CD14-positive monocyte (primary cell): ENCODE data around the gene KSR1. TPM values are rescaled to one million over a fixed set of nuclear protein-coding genes. Genes with fewer than 3 reads are reported as not detected.

Experiments used
- DNase-seq, 3 donors: peaks; one replicate each; pipeline ENCODE4 v3.0.0-alpha.2; 2011 to 2022
- H2AFZ ChIP-seq: 2 replicates; pipeline ENCODE4 v1.6.0; 2012; ENCODE audit warnings: mild to moderate bottlenecking, low read depth, low read length, inconsistent platforms; ENCODE audit not compliant: insufficient read depth, poor library complexity, severe bottlenecking
- H3K27ac ChIP-seq, 2 donors: 1 replicate in 1 of 2; 2 replicates in 1 of 2; pipeline ENCODE4 v1.5.1; 2012 to 2013; ENCODE audit warnings: low read length in 2 of 2, control low read depth in 1 of 2, inconsistent platforms in 1 of 2, low read depth in 1 of 2, mild to moderate bottlenecking in 1 of 2
- H3K27me3 ChIP-seq, 2 donors: one replicate each; pipeline versions ENCODE4 v1.6.0 to v1.6.1; 2011 to 2013; ENCODE audit warnings: low read length in 2 of 2; ENCODE audit not compliant: control insufficient read depth in 2 of 2, insufficient read depth in 2 of 2
- H3K36me3 ChIP-seq, 2 donors: replicated peaks in 1 of 2; 1 replicate in 1 of 2; 2 replicates in 1 of 2; pipeline versions ENCODE4 v1.5.1 to v1.6.1; 2012 to 2013; ENCODE audit warnings: low read length in 2 of 2, control low read depth in 1 of 2, inconsistent platforms in 1 of 2, mild to moderate bottlenecking in 1 of 2; ENCODE audit not compliant: insufficient read depth in 2 of 2, control insufficient read depth in 1 of 2
- H3K4me1 ChIP-seq, 2 donors: 1 replicate in 1 of 2; 2 replicates in 1 of 2; pipeline versions ENCODE4 v1.5.1 to v1.6.1; 2012 to 2013; ENCODE audit warnings: low read length in 2 of 2, control low read depth in 1 of 2, inconsistent platforms in 1 of 2, mild to moderate bottlenecking in 1 of 2, moderate library complexity in 1 of 2; ENCODE audit not compliant: insufficient read depth in 2 of 2, control insufficient read depth in 1 of 2
- H3K4me2 ChIP-seq: replicated peaks from 2 replicates; pipeline ENCODE3; 2012; ENCODE audit warnings: low read length, moderate library complexity, mild to moderate bottlenecking; ENCODE audit not compliant: poor library complexity, severe bottlenecking; ENCODE audit errors: extremely low read depth
- H3K4me3 ChIP-seq, 3 experiments: fragments of 200-600 bp in 1 of 3; sonication (generic) in 1 of 3; replicated peaks in 1 of 3; 1 replicate in 2 of 3; 2 replicates in 1 of 3; pipeline ENCODE4 v1.5.1; 2011 to 2013; ENCODE audit warnings: low read length in 3 of 3, mild to moderate bottlenecking in 3 of 3, control low read depth in 2 of 3, low read depth in 2 of 3, inconsistent platforms in 1 of 3, moderate library complexity in 1 of 3
- H3K79me2 ChIP-seq: 2 replicates; pipeline ENCODE4 v1.6.0; 2012; ENCODE audit warnings: mild to moderate bottlenecking, control low read depth, inconsistent platforms, low read length, moderate library complexity; ENCODE audit not compliant: insufficient read depth
- H3K9ac ChIP-seq: 2 replicates; pipeline ENCODE4 v1.6.0; 2017; ENCODE audit warnings: low read length, mild to moderate bottlenecking; ENCODE audit not compliant: insufficient read depth, poor library complexity, severe bottlenecking
- H3K9me3 ChIP-seq, 2 donors: replicated peaks in 1 of 2; 1 replicate in 1 of 2; 2 replicates in 1 of 2; pipeline versions ENCODE4 v1.5.1 to v1.6.1; 2012 to 2013; ENCODE audit warnings: low read length in 2 of 2, control low read depth in 1 of 2; ENCODE audit not compliant: control insufficient read depth in 1 of 2, insufficient read depth in 1 of 2
- H4K20me1 ChIP-seq: 2 replicates; pipeline ENCODE4 v1.6.0; 2012; ENCODE audit warnings: mild to moderate bottlenecking, low read length, control low read depth, moderate library complexity; ENCODE audit not compliant: insufficient read depth
- H3K27ac Mint-ChIP-seq, 7 donors: one replicate each; pipeline ENCODE4 v1.8.0; 2020; ENCODE audit warnings: mild to moderate bottlenecking in 7 of 7, mixed read lengths in 7 of 7, moderate library complexity in 6 of 7, inconsistent platforms in 2 of 7
- H3K27me3 Mint-ChIP-seq, 3 donors: one replicate each; pipeline ENCODE4 v1.8.0; 2021 to 2022; ENCODE audit warnings: low read depth in 3 of 3, mild to moderate bottlenecking in 3 of 3, mixed read lengths in 3 of 3, moderate library complexity in 3 of 3, inconsistent platforms in 1 of 3
- H3K36me3 Mint-ChIP-seq, 2 donors: one replicate each; pipeline ENCODE4 v1.8.0; 2020; ENCODE audit warnings: mixed read lengths in 2 of 2, inconsistent platforms in 1 of 2, mild to moderate bottlenecking in 1 of 2
- H3K4me1 Mint-ChIP-seq: one replicate; pipeline ENCODE4 v1.8.0; 2020; ENCODE audit warnings: mild to moderate bottlenecking, mixed read lengths
- H3K4me3 Mint-ChIP-seq, 2 donors: one replicate each; pipeline ENCODE4 v1.8.0; 2020; ENCODE audit warnings: mild to moderate bottlenecking in 2 of 2, mixed read lengths in 2 of 2, moderate library complexity in 1 of 2
- H3K9me3 Mint-ChIP-seq, 7 donors: one replicate each; pipeline ENCODE4 v1.8.0; 2020 to 2022; ENCODE audit warnings: mixed read lengths in 7 of 7, mild to moderate bottlenecking in 6 of 7, moderate library complexity in 6 of 7, inconsistent platforms in 2 of 7
- CTCF ChIP-seq: fragments of 200-600 bp; IDR thresholded peaks from one replicate; pipeline ENCODE4 v1.8.0; 2022; ENCODE audit warnings: antibody characterized with exemption, mild to moderate bottlenecking
- WGBS: methylation state at CpG from one replicate; pipeline ENCODE4 v1.1.5; 2013; ENCODE audit warnings: missing lambda C conversion rate; ENCODE audit not compliant: insufficient coverage; 5-methylcytosine and 5-hydroxymethylcytosine counted together
- intact Hi-C, 2 donors: fragments of 100-400 bp; cut with micrococcal nuclease; formaldehyde crosslinking; loops; one replicate each; pipeline versions ENCODE4 v1.15.0 to v1.15.1; 2023
- polyA plus RNA-seq, 3 donors: library from polyadenylated mRNA; depleted of rRNA in 1 of 3; unstranded in 2 of 3; stranded (reverse) in 1 of 3; fragments of 300-500 nt in 2 of 3; fragments of >200 nt in 1 of 3; fragmentation: Illumina TruSeq in 2 of 3; gene quantifications; 1 replicate in 2 of 3; 2 replicates in 1 of 3; pipeline ENCODE4 v1.2.3, GENCODE V29; 2012 to 2021

Gene KSR1
- polyA plus RNA-seq, 3 donors = 1.2 to 111 (median 4.2) TPM

GRCh38 chr17:27573548-27573947, 117.3 kb downstream of the KSR1 start:
- Histone ChIP-seq H2AFZ (no peak overlapping the region), H3K4me3 (no peak overlapping the region), H3K27me3 (no peaks in the 10 kb centered on the region), H3K4me2 (no peak overlapping the region), H3K4me1 (no peaks in the 10 kb centered on the region), H3K9me3 (no peaks in the 10 kb centered on the region), H3K36me3 (peaks cover 10 to 20% of the 10 kb centered on the region in 2 donors), H3K27ac (no peak overlapping the region), H3K9ac (no peak overlapping the region), H3K79me2 (no peaks in the 10 kb centered on the region), H4K20me1 (peaks cover 99% of the 10 kb centered on the region)
- Mint-ChIP-seq H3K36me3 (peaks cover 33 to 45% of the 10 kb centered on the region in 2 donors), H3K27ac (no peak overlapping the region), H3K9me3 (peaks cover 0 to 2% (median 0%) of the 10 kb centered on the region in 7 donors), H3K4me1 (peaks cover 26% of the 10 kb centered on the region), H3K27me3 (peaks cover 0 to 2% (median 0%) of the 10 kb centered on the region in 3 donors), H3K4me3 (no peak overlapping the region)
- WGBS = no CpG with 5 or more reads among the region's 5 CpGs
- no peak for DNase-seq
- intact Hi-C loops = no loop called here
- TF ChIP-seq CTCF = no peak

GRCh38 chr17:27573971-27574525, 117.8 kb downstream of the KSR1 start:
- H3K27ac Mint-ChIP-seq = peak overlapping the region in 1 of 7 donors; percentile 2
- H3K79me2 ChIP-seq = no peaks in the 10 kb centered on the region
- no peak for TF ChIP-seq CTCF
- H3K36me3 Mint-ChIP-seq = peaks cover 37 to 49% of the 10 kb centered on the region in 2 donors
- peaks cover 0 to 2% (median 0%) of the 10 kb centered on the region in 7 donors for H3K9me3 Mint-ChIP-seq
- H3K4me2 ChIP-seq = no peak overlapping the region
- H3K4me1 Mint-ChIP-seq = peaks cover 26% of the 10 kb centered on the region
- 40% methylated on average over 3 of the region's 4 CpGs for WGBS
- H3K27me3 Mint-ChIP-seq = no peaks in the 10 kb centered on the region
- H3K9me3 ChIP-seq = no peaks in the 10 kb centered on the region
- peaks cover 99% of the 10 kb centered on the region for H4K20me1 ChIP-seq
- H3K9ac ChIP-seq = no peak overlapping the region
- DNase-seq = peak in 1 of 3 donors; percentile 20
- no peak overlapping the region for H3K4me3 ChIP-seq
- H3K27ac ChIP-seq = no peak overlapping the region
- H3K4me1 ChIP-seq = no peaks in the 10 kb centered on the region
- H3K27me3 ChIP-seq = no peaks in the 10 kb centered on the region
- no peak overlapping the region for H2AFZ ChIP-seq
- peaks cover 11 to 25% of the 10 kb centered on the region in 2 donors for H3K36me3 ChIP-seq
- H3K4me3 Mint-ChIP-seq = no peak overlapping the region
- intact Hi-C loops = no loop called here
